NCI-H2196 (cell line): ENCODE measurements around the gene CXCL5.
"Not testable (repeated sequence)": the region's sequence is repeated elsewhere in the genome, so short reads cannot be mapped to it uniquely, and the experiment has no call there.

Source experiments
- DNase-seq: peaks from one replicate; lab custom pipeline; 2025; ENCODE audit not compliant: unreplicated experiment; lab: John Stamatoyannopoulos, UW

CXCL5 gene

DNA sequence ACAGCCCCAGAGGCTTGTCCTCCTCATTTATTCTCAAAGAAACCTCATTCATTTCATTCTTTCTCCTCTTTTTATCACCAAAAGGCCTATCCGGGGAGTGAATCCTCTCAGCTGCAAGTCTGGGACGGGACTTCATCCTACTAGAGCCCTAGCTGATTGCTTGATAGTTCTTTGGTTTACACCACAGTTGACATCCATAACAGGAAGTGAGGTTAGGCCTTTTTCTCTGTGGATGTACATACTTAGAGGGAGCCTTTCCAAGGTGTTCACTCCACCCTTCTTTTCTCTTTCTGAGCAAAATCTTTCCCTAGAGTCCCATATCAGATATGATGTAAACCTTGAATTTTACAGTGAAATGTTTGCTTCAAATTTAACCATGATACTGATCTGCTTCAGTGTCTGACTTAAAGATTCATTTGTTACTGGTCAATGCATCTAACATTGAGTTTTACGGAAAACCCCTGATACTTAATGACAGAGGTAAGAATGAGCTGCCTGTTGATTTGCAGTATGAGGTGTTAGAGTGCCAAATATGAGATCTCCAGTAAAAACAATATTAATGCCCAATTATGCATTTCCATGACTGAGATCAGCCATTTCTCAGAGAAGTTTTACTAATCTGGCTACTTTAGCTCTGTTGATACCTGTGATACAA, 16.8 kb upstream of the CXCL5 start:
- no peak for DNase-seq

DNA sequence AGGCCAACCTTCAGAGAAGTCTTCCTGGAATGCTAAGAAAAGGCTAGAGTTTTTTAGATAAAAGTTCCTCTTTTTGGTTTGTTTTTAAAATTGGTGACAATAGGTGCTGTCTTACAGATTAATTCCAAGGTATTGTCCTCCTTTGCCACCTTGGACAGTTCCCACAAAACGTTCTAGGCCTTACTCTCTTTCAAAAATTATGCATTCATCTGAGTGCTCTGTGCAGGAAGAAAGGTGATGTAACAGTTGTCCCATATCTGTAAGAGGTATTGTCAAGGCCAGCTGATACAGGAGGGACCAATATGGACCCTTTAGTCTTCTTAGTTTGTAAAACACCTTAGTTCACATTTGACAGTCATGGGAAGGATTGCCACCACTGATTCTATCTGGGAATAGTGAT, 15.9 kb upstream of the CXCL5 start:
- DNase-seq, result no peak

DNA sequence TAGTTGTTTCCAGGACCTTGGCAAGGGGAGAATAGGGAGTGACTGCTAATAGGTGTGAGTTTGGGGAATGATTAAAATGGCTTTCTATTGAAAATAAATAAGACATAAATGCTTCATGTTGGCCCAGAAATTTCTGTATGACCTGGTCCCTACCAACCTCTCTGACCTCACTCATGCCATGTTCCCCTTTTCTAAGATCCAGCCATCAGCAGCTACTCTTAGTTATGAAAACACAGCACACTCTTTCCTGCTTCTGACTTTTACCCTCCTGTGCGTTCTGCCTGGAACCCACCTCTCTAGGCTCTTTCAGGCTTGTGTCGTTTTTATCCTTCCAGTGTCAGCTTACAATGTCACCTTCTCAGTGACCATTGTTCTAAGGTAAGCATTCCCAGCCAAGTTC, 14.8 kb upstream of the CXCL5 start:
- DNase-seq, result no peak

DNA sequence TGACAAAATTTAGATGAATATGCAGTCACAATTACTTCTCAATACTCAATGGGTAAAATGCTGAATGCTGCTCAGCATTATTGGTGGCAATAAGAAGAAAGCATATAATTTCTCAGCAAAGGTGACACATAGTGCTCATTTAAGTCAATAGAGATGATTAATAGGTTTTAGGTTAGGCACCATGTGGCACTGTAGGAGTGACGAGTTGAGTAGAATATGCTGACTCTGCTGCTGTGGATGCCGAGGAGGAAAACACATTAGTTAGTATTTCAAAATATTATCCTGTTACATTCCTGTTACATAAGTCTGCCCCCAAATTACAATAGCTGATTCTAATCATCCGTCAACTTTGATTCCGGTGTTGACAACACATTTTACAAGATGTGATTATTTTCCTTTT, 13.7 kb upstream of the CXCL5 start:
- DNase-seq, result no peak

DNA sequence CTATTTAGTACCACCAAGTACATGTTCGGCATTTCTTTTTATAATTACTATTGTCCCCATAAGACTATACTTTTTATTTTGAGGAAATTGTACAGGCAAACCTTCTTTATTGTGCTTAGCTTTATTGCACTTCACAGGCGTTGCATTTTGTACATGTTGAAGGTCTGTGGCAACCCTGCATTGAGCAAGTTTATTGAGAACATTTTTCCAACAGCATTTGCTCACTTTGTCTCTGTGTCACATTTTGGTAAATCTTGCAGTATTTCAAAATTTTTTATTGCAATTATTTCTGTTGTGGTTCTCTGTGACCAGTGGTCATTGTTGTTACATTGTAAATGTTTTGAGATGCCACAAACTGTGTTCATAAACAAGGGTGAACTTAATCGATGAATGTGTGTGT, 10.8 kb upstream of the CXCL5 start:
- no peak for DNase-seq

DNA sequence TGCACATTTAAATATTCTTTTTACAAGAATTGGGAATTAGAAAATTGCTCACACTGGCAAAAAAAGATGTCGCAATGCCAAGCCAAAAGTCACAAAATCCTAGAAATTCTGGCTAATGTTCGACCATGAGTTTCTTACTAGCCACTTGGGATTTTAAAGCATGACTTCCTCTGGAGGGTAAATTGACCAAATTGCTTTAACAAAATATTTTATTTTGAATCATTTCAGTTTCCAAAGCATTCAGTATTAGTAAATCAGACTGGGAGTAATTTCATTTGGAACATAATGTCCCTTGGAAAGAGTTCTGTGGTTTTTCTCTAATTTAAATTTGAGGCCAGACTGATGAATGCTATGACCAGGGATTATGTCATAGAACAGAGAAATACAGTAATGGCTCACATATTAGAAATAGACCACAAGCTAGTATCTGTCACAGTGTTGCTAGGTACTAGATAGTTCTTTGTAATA, 7.6 kb upstream of the CXCL5 start:
- DNase-seq, result no peak

DNA sequence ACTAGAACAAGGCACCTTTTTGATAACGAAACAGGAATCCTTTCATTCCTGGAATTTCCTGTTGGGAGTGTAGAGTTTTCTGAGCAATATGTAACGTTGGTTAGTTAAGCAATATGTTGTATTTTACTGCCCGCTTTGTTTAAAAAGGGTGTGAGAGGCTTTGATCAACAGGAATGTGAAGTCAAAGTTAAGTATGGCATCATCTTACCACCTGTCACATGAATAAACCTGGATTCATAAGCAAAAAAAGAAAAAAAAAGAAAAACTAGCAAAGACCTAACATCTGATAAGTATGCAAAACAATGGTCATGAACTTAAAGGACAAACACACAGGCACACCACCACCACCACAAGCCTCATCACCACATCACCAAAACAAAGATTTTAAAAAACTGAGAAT, 7.1 kb upstream of the CXCL5 start:
- DNase-seq, result no peak

DNA sequence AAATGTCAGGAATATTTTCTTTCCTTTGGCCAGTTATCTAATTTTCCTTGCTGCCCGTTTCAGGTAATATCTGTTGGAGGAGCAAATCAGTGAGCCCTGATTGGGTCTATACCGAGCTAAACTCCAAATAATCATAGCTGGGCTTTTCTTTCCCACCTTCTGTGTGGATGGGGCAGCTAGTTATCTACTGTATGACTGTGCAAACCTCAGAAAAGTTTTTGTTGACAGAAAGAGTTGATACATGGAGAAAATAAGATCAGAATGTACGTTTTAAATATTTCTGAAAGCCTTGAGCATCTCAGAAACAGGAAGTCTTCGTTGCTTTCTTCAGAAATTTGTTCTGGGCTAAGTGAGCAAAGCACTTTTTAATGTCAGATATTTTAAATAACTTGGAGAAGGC, 6.2 kb upstream of the CXCL5 start:
- DNase-seq, result no peak

DNA sequence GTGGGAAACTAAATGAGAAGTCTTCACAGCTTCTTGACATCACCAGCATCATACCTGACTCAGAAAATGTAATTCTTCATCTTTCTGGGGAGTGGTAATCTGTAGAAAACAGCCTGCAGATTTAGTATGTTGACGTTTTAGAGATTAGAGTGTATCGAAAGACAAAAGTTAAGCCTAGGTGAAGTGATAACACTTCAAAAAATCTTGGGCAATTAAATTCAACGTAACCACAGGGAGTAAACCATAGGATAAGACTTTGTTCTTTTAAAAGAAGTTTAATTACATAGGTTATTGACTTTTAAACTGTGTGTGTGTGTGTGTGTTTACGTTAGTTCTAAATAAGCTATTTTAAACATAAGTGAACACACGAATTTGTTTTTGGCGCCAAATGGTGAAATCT, 1.8 kb upstream of the CXCL5 start:
- no peak for DNase-seq

DNA sequence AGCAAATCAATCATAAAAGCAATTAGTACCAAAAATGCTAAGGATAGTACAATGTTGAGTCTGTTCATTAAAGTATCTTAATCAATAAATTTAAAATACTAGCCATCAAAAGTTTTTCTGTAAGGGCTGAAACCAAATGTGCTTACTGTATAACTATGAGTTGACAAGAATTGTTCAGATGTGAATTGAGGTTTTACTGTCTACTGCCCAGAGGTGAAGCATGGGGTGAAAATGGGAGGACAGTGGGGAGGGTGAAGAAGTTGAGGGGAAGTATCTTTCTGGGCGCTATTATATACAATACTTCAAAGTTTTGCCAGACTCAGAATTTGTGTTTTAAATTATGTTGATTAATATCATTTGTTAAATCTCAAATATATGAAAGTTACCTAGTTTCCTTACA, 6.4 kb downstream of the CXCL5 start:
- no peak for DNase-seq

DNA sequence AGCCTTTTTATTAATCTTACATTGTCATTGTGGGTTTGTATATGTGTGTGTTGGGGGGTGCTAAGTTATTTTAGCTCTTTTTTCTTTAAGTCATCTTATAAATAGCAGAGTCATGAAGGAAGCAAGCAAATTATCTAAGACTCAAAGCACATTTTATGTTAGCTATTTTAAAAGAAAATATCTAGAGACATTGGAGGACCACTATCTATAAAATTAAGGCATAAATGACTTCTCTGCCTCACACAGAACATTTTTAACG, 6.8 kb downstream of the CXCL5 start:
- no peak for DNase-seq

DNA sequence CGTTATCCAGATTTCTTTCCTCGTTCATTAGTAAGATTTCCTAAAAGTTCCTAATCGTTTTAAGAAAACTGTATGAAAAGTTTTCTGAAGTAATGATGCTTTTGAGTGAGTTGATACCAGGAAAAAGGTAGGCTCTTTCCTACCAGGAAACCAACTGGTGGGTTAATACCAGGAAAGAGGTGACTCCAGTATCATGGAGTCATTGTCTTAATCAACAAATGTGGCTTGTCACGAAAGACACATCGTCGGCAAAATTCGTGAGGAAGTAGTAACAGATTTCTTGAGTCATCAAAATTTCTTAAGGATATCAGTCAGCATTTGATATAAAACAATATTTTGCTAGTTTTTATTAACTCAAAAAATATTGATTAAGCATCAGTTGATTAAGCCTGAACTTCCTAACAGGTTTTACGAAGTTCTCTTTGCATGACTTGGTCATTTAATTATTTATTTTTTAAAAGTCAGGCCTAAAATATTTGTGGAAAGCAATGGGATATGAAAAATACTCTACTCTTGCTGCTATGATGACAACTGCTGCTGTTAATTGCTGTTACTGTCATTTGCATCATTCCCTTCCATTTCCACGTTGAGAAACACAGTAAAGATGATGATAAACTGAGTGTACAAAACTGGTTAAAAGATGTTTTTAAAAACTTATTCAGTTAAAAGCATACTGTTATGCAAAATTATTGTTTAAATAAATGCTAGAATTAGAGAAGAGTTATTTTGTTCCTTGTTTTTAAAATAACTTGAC, 7.3 kb downstream of the CXCL5 start:
- no peak for DNase-seq

DNA sequence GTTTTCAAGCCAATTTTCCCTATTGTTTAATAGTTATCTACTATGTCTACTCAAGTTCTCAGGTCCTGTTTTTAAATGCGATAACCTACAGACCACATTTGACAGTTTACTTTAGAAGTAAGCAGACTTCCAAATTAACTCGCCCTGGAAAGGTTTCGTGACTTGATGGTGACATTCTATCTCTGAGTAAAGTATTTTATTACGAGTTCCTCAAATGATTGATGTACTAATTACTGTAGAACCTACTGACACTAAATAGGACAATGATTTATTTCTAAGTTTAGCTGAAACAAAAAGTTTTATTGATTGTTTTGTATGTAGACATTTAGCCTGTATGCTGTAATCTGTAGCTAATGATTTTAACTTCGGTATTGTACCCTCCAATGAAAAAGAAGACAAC, 8.5 kb downstream of the CXCL5 start:
- DNase-seq, result no peak

DNA sequence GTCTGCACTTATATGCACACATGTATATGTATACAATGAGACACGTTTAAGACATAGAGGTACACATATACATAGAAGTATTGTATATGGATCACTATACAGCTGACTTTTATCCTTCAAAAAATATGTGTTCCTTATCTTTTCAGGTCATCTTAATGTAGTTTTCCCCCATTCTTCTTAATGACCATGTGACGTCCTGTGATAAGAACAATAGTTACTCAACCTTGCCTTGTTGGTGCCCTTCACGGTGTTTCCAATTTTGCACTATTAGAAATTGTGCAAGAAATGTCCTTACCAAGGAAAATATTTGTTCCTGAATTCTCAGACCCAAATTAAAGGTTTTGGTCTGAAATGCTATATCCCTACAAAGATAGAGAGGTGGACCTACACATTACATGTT, 9.4 kb downstream of the CXCL5 start:
- DNase-seq, result no peak

DNA sequence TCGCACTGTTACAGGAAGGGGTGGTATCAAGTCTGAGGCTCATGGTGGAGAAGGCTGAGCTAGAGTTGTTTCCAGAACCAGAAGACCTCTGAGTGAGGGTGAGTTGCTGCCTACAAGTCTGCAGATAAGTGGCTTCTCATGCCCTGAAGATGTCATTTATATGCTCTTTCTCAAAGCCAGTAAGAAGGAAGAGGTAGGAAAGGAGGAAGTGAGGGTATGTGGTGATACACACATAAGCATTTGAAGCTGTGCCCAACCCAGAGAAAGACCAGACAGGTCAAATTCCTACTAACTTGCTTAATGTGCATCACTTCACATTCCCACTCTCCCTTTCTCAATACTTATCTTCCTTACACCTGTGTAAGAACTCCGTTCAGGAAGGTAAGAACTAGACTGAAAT, 10.4 kb downstream of the CXCL5 start, which contains the start of gene PPBP:
PPBP (minus strand) TSS at position 130 of the 400 bp plus-strand sequence; CDS start at position 43, 87 bp downstream.
- DNase-seq, result no peak

DNA sequence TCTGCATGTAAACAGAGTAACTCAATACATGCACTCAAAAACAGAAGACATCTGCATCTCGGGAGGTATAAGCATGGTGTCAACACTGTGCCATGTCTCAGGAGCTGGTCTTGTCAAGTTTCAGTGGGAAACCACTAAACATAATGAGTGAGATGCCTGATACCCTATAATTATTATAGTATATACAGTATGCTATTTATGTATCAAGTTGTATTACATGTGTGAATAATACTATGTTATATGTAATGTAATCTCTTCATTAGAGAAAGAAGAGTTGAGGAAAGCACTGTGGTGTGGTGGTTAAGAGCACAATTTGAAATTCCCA, 13.0 kb downstream of the CXCL5 start:
- no peak for DNase-seq

DNA sequence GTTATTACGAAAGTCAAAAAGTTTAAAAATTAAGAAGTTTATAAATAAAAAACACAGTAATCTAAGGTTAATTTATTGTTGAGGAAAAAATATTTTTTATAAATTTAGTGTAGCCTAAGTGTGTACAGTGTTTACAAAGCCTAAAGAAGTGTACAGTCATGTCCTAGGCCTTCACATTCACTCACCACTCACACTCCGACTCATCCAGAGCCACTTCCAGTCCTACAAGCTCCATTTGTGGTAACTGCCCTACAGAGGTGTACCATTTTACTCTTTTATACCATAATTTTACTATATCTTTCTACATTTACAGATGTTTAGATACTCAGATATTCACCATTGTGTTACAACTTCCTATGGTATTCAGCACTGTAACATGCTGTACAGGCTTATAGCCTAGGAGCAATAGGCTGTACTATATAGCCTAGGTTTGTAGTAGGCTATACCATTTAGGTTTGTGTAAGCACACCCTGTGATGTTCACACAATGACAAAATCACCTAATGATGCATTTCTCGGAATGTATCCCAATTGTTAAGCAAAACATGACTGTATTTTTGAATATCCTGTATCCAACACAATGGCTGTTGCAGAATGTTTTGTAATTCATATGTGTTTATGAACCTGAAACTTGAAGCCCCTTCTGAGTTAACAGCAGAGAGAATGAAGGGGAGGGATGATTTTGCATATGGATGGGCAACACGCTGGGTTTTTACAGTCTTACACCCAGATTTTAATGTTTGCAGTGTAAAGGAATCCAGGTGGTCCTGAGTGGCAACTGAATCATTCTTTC, 13.5 kb downstream of the CXCL5 start:
- no peak for DNase-seq

DNA sequence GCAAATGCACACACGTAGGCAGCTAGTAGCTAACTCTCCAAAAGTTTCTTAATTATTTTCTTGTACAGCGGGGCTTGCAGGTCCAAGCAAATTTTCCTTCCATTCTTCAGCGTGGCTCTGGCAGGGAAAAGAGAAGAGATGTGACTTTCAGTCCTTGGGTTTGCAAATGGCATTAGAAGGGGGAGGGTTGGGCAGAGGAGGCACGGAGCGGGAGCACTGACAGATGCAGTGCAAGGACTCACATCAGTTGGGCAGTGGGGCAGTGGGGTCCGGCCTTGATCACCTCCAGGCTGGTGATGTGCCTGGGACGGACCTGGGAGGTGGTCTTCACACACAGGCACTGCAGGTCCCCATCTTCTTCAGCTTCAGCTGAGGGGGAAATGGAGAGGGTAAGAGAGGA, 17.3 kb downstream of the CXCL5 start:
- not testable (repeated sequence) for DNase-seq

DNA sequence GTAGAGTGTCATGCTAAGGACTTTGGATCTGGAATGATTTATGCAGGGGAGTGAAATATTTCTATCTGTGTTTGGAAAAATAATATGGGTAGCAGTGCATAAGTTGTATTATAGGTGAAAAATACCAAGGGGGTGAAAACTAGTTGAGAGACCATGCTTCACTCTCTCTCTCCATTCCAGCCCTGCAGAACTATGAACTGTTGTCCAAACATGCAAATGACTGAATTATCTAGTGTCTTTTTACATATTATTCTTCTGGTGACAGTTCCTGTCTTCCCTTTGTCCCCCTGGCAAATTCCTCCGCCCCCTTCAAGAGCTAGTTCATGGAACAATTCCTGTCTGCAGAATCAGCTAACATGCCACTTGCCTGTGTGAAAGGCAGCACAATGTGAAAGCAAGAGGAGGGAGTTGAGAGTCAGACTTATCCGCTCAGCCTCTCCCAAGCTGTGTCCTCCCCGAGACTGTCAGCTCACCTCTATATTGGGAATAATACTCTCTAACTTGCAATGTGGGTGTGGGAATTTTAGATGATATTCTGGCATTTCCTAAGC, 19.0 kb downstream of the CXCL5 start:
- DNase-seq, result no peak

DNA sequence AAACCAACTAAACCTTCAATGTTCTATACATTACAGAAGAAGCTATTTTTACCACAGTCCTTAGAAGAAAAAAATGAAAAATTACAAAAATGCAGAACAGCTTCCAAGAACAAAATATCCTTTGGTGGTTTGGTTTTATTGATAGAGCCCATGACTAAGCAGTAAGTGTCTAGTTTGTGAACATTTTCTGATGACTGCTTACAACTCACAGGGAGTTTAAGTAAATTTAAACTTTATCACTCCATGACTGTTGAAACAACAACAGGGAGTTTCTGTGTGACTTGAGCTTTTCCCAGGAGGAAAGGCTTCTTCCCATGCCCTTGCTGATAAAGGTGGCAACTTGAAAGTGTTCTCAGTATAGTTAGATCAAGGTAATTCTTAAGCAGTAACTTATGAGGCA, 19.6 kb downstream of the CXCL5 start:
- no peak for DNase-seq

DNA sequence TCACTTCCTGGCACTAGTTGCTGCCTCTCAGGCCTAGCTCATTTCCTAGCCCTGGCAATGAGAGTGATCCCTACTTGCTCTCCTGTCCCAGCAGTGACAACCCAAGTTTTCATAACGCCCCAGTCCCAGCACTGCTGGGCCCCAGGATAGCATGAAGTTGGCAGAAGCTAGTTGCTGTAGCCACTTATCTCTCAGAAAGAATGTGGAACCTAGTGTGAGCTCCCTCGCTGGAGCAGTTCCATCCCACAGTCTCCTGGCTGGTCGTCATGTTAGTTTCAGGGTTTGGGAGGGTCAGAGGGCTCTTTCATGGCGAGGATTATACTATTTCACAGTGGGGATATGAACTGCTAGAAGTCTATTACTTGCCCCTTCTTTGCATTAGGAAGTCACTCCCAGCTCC, 21.8 kb downstream of the CXCL5 start:
- DNase-seq, result no peak

DNA sequence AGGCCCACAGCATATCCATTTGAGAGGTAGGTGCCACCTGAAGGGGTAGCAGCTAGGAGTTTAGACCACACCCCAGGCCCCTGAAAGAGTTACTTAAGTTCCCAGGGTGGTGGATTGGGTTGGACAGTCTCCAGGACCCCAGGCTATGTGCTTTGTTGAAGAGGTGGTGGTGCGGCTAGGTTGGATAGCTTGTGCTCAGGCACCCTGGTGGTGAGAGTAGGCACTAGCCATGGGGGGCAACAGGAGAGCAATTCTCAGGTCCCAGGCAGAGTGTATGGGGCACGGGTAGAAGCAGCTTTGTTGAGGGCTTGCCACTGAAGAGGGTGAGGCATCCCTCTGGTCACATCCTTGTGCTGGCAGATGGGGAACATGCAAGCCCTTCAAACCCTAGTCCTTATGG, 22.3 kb downstream of the CXCL5 start:
- DNase-seq, result no peak
